ELF-1 (cell line): ENCODE data around the gene SF3B1.
"Not testable (repeated sequence)": the region's sequence is repeated elsewhere in the genome, so short reads cannot be mapped to it uniquely, and the experiment has no call there.

ENCODE experiments used
- DNase-seq: peaks from one replicate; pipeline ENCODE4 v3.0.0-alpha.2; 2016; ENCODE audit warnings: low read depth, low spot score

SF3B1 gene

GRCh38 chr2:197433780-197434438, 919 bp downstream of the SF3B1 start:
- DNase-seq: no peak

GRCh38 chr2:197432527-197432926, 2.3 kb downstream of the SF3B1 start:
- not testable (repeated sequence) for DNase-seq

- DNase-seq: no peak
Observed at GRCh38 chr2:197431858-197432257, 3.0 kb downstream of the SF3B1 start.

- no peak for DNase-seq
Observed at GRCh38 chr2:197427986-197428385, 6.8 kb downstream of the SF3B1 start.

GRCh38 chr2:197426723-197427603, 7.9 kb downstream of the SF3B1 start:
- no peak for DNase-seq

GRCh38 chr2:197425550-197425949, 9.3 kb downstream of the SF3B1 start:
- DNase-seq: no peak

GRCh38 chr2:197423307-197423706, 11.5 kb downstream of the SF3B1 start:
- no peak for DNase-seq

- no peak for DNase-seq
Observed at GRCh38 chr2:197419438-197419837, 15.4 kb downstream of the SF3B1 start.

- DNase-seq: no peak
Observed at GRCh38 chr2:197416268-197416667, 18.6 kb downstream of the SF3B1 start.

GRCh38 chr2:197414515-197414914, 20.3 kb downstream of the SF3B1 start:
- DNase-seq: no peak

- no peak for DNase-seq
Observed at GRCh38 chr2:197414039-197414438, 20.8 kb downstream of the SF3B1 start.

GRCh38 chr2:197405582-197405981, 29.2 kb downstream of the SF3B1 start:
- DNase-seq: no peak

GRCh38 chr2:197399887-197400540, 34.8 kb downstream of the SF3B1 start:
- DNase-seq: no peak

GRCh38 chr2:197398913-197399312, 35.9 kb downstream of the SF3B1 start:
- no peak for DNase-seq

- DNase-seq: no peak
Observed at GRCh38 chr2:197391220-197391717, 43.6 kb downstream of the SF3B1 start.

GRCh38 chr2:197388866-197389587, 45.8 kb downstream of the SF3B1 start:
- no peak for DNase-seq

- DNase-seq: no peak
Observed at GRCh38 chr2:197387179-197387578, 47.6 kb downstream of the SF3B1 start.

- DNase-seq: no peak
Observed at GRCh38 chr2:197386242-197386641, 48.6 kb downstream of the SF3B1 start.

- no peak for DNase-seq
Observed at GRCh38 chr2:197383825-197384224, 51.0 kb downstream of the SF3B1 start.

GRCh38 chr2:197381641-197382040, 53.2 kb downstream of the SF3B1 start:
- DNase-seq: no peak

- DNase-seq: not testable (repeated sequence)
Observed at GRCh38 chr2:197379918-197380309, 54.9 kb downstream of the SF3B1 start.
